ENCODE results near the gene FAM149A.

The FAM149A gene

GRCh38 chr4:186166852-186167512, 62.5 kb downstream of the FAM149A start:
- no peak for DNase-seq

GRCh38 chr4:186167605-186168004, 63.1 kb downstream of the FAM149A start:
- no peak for DNase-seq

- DNase-seq: no peak
Measured at GRCh38 chr4:186168750-186169149, 64.2 kb downstream of the FAM149A start.

- no peak for DNase-seq
Measured at GRCh38 chr4:186169333-186169944, 64.9 kb downstream of the FAM149A start.

- no peak for DNase-seq
Measured at GRCh38 chr4:186169945-186170802, 65.7 kb downstream of the FAM149A start.

- no peak for DNase-seq
Measured at GRCh38 chr4:186170966-186171365, 66.5 kb downstream of the FAM149A start.

- no peak for DNase-seq
Measured at GRCh38 chr4:186172546-186172945, 68.0 kb downstream of the FAM149A start.

- no peak for DNase-seq
Measured at GRCh38 chr4:186188107-186188506, 83.6 kb downstream of the FAM149A start.

GRCh38 chr4:186189656-186190055, 85.2 kb downstream of the FAM149A start:
- no peak for DNase-seq

GRCh38 chr4:186190581-186191199, 86.2 kb downstream of the FAM149A start:
- no peak for DNase-seq

GRCh38 chr4:186191200-186192065, 86.9 kb downstream of the FAM149A start, which contains the start of gene CYP4V2:
Gene CYP4V2 (plus strand): TSS chr4:186191567. CDS start chr4:186191824, 257 bp downstream.
- DNase-seq: no peak

GRCh38 chr4:186192066-186192612, 87.6 kb downstream of the FAM149A start:
- DNase-seq: no peak

GRCh38 chr4:186193851-186194250, 89.3 kb downstream of the FAM149A start:
- no peak for DNase-seq

GRCh38 chr4:186196063-186196462, 91.6 kb downstream of the FAM149A start:
- DNase-seq: no peak

- peak; percentile 26 for DNase-seq
Measured at GRCh38 chr4:186200516-186200915, 96.0 kb downstream of the FAM149A start.

GRCh38 chr4:186201010-186201409, 96.5 kb downstream of the FAM149A start:
- no peak for DNase-seq

- DNase-seq: peak; percentile 19
Measured at GRCh38 chr4:186201535-186202230, 97.2 kb downstream of the FAM149A start.

- no peak for DNase-seq
Measured at GRCh38 chr4:186202490-186203140, 98.1 kb downstream of the FAM149A start.

GRCh38 chr4:186203406-186203805, 98.9 kb downstream of the FAM149A start:
- DNase-seq: no peak

- no peak for DNase-seq
Measured at GRCh38 chr4:186204103-186204559, 99.6 kb downstream of the FAM149A start.

GRCh38 chr4:186204686-186205085, 100.2 kb downstream of the FAM149A start:
- DNase-seq: no peak
